ENCODE measurements around the gene PSRC1.

Gene PSRC1

DNA sequence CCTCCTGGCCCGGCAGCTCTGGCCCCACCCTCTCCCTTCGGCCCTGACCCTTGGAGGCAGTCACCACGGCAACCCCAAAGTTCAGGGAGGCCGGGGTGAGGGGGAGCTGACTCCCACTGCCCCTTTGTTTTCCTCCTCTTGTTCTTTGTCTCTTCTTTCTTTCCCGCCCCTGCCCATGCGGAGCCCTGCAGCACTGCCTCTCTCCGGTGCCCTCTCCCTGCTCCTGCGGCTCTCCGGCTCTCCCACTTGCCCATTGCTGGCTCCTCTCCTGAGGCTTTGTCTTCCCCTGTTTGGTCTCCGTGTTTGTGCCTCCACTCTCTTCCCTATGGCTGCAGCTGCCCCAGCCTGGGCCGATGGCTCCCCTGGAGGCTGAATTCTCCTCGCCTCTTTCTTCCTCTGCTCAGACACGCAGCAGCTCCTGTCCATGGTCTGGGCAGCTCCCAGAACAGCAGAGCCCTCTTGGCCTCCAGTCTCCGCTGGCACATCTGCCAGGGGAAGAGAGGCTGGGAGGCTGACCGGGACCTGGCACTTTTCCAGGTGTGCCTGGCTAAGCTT lies 27.8 kb downstream of the PSRC1 start:
- TF ChIP-seq, protein P1, sequence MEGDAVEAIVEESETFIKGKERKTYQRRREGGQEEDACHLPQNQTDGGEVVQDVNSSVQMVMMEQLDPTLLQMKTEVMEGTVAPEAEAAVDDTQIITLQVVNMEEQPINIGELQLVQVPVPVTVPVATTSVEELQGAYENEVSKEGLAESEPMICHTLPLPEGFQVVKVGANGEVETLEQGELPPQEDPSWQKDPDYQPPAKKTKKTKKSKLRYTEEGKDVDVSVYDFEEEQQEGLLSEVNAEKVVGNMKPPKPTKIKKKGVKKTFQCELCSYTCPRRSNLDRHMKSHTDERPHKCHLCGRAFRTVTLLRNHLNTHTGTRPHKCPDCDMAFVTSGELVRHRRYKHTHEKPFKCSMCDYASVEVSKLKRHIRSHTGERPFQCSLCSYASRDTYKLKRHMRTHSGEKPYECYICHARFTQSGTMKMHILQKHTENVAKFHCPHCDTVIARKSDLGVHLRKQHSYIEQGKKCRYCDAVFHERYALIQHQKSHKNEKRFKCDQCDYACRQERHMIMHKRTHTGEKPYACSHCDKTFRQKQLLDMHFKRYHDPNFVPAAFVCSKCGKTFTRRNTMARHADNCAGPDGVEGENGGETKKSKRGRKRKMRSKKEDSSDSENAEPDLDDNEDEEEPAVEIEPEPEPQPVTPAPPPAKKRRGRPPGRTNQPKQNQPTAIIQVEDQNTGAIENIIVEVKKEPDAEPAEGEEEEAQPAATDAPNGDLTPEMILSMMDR (IDR thresholded peaks at IDR 0.05) = no peak
- no peak for TF ChIP-seq ZFX (IDR thresholded peaks at IDR 0.05; ENCODE audit: borderline replicate concordance)
- H3K27ac ChIP-seq = no peak overlapping the region

DNA sequence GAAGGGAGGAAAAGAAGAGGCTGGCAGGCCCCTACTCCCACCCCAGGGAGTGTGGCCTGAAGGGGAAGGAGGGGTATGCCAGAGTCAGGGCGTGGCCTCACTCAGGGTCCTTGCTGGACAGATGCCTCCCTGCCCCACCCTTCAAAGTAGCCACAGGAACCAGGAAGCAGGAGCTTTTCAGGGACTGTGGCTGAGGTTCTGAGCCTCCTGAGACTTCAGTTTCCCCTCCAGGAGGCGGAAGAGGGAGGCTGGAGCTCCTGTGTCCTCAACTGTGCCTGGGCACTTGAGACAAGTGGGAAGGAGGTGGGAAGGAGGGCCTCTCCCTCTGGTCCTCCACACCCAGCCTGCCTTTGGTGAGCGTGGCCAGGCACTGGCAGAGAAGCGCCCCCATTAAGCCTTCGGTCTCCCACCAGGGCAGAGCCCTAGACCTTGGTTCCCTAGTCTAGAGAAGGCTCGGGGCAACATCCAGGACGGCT lies 28.3 kb downstream of the PSRC1 start:
- H3K27ac ChIP-seq = no peak overlapping the region
- TF ChIP-seq, protein P1 (IDR thresholded peaks at IDR 0.05) = no peak
- no peak for TF ChIP-seq ZFX (IDR thresholded peaks at IDR 0.05; ENCODE audit: borderline replicate concordance)

DNA sequence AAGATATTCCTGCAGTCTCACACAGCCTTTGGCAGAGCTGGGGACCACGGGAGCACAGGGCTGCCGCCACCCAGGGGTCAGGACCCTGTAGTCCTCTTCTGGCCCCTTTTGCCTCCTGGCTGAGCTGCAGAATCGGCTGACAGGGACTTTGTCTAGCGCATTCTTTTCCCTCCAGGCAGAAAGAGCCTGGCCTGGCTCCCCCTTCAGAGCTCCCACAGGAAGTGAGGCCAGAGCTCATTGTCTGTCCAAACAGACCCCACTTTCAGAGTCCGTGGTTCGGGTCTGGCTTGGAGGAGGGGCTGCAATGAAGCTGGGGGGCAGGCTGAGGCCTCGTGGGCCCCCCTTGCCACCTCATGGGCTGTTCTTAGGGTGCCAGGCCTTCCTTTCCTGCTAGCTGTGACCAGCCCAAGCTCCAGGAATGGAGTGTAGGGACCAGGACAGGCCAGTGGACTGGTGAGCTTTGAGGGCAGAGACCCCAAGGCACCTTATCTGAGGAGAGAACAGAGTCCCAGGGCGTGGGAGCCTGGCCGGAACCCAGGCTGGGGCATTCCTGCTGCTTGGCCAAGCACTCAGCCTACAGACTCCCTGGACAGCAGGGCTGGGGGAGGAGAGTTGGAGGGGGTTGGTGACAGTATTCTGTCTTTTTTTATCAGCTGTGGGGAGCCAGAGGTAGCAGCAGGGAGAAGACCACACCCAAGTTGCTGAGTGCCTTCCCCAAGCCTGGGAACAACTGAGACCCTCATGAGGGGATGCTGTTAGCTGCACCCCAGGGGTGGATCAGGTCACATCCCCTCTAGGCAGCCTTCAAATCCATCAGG lies 28.9 kb downstream of the PSRC1 start:
- H3K27ac ChIP-seq = no peak overlapping the region

DNA sequence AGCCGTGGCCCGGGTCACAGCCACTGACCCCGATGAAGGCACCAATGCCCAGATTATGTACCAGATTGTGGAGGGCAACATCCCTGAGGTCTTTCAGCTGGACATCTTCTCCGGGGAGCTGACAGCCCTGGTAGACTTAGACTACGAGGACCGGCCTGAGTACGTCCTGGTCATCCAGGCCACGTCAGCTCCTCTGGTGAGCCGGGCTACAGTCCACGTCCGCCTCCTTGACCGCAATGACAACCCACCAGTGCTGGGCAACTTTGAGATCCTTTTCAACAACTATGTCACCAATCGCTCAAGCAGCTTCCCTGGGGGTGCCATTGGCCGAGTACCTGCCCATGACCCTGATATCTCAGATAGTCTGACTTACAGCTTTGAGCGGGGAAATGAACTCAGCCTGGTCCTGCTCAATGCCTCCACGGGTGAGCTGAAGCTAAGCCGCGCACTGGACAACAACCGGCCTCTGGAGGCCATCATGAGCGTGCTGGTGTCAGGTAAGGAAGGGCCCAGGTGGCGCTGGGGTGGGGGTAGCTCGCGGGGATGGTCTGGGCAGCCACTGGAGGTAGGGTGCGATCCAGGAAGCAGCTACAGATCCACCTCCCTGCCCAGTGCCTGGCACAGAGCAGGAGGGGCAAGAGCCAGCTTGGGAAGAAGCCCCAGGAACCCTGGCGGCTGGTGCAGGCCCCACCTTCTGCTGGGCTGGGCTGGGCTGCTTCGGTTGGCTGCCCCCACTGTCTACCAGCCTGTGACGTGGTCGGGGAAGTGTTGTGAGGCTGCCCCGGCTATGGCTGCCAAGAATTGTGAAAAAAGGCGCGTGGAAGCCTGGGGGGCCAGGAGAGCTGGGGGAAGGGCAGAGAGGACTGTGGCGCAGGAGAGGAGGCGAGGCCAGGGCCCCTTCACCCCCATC lies 29.8 kb downstream of the PSRC1 start:
- TF ChIP-seq, protein P1 (IDR thresholded peaks at IDR 0.05) = no peak
- no peak for TF ChIP-seq ZFX (IDR thresholded peaks at IDR 0.05; ENCODE audit: borderline replicate concordance)
- no peak overlapping the region for H3K27ac ChIP-seq

More for the DNA sequence above, 28.9 kb downstream of the PSRC1 start:
- TF ChIP-seq, protein P1 (IDR thresholded peaks at IDR 0.05) = no peak
- TF ChIP-seq ZFX (IDR thresholded peaks at IDR 0.05; ENCODE audit: borderline replicate concordance) = no peak

DNA sequence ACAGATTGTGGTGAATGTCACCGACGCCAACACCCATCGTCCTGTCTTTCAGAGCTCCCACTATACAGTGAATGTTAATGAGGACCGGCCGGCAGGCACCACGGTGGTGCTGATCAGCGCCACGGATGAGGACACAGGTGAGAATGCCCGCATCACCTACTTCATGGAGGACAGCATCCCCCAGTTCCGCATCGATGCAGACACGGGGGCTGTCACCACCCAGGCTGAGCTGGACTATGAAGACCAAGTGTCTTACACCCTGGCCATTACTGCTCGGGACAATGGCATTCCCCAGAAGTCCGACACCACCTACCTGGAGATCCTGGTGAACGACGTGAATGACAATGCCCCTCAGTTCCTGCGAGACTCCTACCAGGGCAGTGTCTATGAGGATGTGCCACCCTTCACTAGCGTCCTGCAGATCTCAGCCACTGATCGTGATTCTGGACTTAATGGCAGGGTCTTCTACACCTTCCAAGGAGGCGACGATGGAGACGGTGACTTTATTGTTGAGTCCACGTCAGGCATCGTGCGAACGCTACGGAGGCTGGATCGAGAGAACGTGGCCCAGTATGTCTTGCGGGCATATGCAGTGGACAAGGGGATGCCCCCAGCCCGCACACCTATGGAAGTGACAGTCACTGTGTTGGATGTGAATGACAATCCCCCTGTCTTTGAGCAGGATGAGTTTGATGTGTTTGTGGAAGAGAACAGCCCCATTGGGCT lies 30.6 kb downstream of the PSRC1 start:
- TF ChIP-seq ZFX (IDR thresholded peaks at IDR 0.05; ENCODE audit: borderline replicate concordance) = no peak
- TF ChIP-seq, protein P1 (IDR thresholded peaks at IDR 0.05) = no peak
- no peak overlapping the region for H3K27ac ChIP-seq

DNA sequence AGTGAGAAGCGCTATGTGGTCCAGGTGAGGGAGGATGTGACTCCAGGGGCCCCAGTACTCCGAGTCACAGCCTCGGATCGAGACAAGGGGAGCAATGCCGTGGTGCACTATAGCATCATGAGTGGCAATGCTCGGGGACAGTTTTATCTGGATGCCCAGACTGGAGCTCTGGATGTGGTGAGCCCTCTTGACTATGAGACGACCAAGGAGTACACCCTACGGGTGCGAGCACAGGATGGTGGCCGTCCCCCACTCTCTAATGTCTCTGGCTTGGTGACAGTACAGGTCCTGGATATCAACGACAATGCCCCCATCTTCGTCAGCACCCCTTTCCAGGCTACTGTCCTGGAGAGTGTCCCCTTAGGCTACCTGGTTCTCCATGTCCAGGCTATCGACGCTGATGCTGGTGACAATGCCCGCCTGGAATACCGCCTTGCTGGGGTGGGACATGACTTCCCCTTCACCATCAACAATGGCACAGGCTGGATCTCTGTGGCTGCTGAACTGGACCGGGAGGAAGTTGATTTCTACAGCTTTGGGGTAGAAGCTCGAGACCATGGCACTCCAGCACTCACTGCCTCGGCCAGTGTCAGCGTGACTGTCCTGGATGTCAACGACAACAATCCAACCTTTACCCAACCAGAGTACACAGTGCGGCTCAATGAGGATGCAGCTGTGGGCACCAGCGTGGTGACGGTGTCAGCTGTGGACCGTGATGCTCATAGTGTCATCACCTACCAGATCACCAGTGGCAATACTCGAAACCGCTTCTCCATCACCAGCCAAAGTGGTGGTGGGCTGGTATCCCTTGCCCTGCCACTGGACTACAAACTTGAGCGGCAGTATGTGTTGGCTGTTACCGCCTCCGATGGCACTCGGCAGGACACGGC lies 31.4 kb downstream of the PSRC1 start:
- H3K27ac ChIP-seq = no peak overlapping the region
- TF ChIP-seq, protein P1 (IDR thresholded peaks at IDR 0.05) = no peak
- TF ChIP-seq ZFX (IDR thresholded peaks at IDR 0.05; ENCODE audit: borderline replicate concordance) = no peak

Measured in 22Rv1 (cell line).